Smooth muscle cell of the pulmonary artery (primary cell): Measurements from ENCODE around the gene TMEM245. TPM values are rescaled to one million over a fixed set of nuclear protein-coding genes. Genes with fewer than 3 reads are reported as not detected.

Experiments
- total RNA-seq: library from RNA; depleted of rRNA; stranded (reverse); fragments of >200 nt; gene quantifications from 2 replicates; pipeline ENCODE4 v1.2.3, GENCODE V29; 2014

The TMEM245 gene
- 83.8 and 89.7 TPM in 2 replicates for total RNA-seq

DNA sequence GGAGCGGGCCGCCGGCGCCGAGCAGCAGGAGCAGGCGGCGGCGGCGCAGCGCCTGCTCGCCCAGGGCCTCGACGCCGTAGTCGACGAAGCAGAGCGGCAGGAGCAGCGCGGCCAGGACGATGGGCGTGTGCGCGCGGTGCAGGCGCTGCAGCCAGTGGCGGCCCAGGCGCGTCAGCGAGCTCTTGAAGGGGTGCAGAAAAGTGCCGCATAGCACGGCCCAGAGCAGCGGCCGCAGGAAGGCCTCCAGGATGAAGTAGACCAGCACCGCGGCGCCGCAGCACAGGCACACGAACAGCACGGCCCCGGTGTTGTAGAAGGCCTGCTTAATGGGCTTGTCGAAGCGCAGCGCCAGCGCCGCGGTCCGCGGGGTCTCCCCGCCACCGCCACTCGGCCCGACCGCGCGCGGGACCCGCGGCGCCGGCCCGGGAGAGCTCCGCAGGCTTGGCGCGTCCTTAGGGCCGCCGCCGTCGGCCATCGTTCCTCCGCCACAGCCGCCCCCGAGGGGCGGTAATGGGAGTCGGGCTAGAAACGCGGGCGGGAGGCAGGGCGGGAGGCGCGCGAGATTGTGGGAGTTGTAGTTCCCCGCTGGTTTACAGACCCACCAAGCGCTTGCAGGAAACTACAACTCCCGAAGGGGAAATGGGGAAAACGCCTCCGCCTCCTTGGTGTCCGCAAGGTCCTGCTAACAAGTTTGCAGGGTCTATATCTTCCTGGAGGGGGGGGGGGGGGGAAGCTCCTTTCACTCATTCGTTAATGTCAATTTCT is at the start of gene TMEM245:
Gene TMEM245, minus strand, starts transcription at position 509 of the 765 bp plus-strand sequence. Its CDS starts 34 bp downstream, at position 475.

DNA sequence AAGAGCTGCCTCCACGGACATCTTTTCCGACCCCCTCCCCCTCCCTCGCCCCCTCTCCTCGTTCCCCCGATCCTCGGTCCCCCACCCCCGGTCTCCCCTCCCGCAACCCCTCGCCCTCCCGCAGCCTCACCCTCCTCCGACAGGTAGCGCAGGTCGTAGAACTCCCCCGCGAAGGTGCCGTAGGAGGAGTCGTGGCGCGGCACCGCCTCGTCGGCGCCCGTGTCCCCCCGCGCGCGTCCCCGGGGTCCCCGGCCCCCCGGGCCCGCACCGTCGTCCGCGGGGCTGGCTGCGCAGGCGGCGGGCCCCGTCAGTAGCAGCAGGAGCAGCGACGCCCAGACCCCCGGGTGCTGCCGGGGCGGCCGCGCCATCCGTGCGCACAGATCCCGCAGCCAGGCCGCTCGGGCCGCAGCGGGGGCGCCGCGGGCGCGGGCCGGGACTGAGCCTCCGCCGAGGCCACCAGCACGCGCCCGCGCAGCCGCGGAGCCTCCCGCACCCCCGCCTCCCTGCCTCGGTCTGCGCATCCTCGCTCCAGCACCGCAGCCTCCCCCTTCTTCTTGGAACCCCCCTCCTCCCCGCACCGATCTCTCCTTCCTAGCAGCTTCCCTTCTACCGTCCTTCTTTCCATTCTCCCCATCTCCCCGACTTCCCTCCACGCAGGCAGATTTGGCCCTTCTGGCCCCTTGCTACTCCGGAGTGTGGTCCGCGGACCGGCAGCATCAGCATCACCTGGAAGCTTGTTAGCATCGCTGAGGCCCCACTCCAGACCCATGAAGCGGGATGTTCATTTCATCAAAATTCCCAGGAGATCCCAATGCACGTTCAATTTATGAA is 47.2 kb upstream of the TMEM245 start, which contains the start of gene FRRS1L:
Gene FRRS1L, minus strand, starts transcription at position 479 of the 831 bp plus-strand sequence. Its CDS starts 111 bp downstream, at position 368.

DNA sequence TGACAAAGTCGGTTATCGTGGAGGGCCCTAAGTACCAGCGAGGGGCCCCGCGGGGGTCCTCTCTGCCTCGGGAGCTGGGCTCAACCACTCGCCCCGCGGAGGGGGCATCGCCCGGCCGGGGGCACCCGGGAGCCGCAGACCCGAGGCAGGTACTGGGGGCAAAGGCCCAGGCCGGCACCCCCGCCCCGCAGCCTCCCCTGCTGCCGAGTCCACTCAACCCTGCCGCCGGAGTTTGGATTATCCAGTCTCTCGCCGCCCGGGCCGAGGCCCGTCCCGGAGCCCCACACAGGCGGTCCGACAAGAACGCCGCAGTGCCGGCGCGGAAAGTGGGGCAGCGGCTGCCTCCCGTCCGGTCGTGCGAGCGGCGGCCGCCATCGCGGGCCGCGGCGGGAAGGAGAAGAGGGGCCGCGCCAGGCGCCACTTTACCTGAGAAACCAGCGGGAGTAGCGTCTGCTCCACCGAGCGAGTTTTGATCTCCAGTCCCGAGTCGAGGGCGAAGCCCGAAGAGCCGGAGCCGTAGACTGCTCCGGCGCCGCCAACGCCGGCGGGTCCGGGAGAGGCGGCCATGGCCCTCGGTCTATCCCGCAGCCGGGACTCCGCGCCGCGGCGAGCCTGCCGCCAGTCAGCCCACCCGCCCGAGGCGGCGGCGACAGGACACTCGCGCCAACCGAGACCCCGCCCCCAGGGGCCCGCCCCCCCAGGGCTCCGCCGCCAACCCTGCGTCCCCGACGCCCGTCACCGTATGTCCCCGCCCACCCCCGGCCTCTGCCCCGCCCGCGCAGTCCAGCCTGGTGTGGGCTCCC is 106.7 kb downstream of the TMEM245 start, which contains the start of gene CTNNAL1:
Gene CTNNAL1, minus strand, starts transcription at position 624 of the 803 bp plus-strand sequence. Its CDS starts 57 bp downstream, at position 567.

Other genes with a start within 250 kb of the TMEM245 start
- 47.6 and 49.8 TPM in 2 replicates for gene ELP1, start 185.8 kb downstream of the TMEM245 start, total RNA-seq
- 5.2 and 6.4 TPM in 2 replicates for gene ABITRAM, start 185.5 kb downstream of the TMEM245 start, total RNA-seq
- gene CTNNAL1, start 106.4 kb downstream of the TMEM245 start, total RNA-seq, result 35.9 and 51.8 TPM in 2 replicates
- 0.07 and 0.10 TPM in 2 replicates for gene FRRS1L, start 47.3 kb upstream of the TMEM245 start, total RNA-seq
- gene EPB41L4B, start 201.1 kb upstream of the TMEM245 start, total RNA-seq, result 0.39 and 0.66 TPM in 2 replicates